Femur (tissue), 1 donor: ENCODE data around the gene PKMYT1.
"Not testable (repeated sequence)": the region's sequence is repeated elsewhere in the genome, so short reads cannot be mapped to it uniquely, and the experiment has no call there.

Experiments
- DNase-seq: peaks from one replicate; pipeline ENCODE4 v3.0.0-alpha.2; 2017

Gene PKMYT1

GRCh38 chr16:2955779-2956578 lies 24.3 kb downstream of the PKMYT1 start:
- DNase-seq = peak; percentile 45

GRCh38 chr16:2955438-2955778 lies 24.8 kb downstream of the PKMYT1 start:
- DNase-seq = no peak

GRCh38 chr16:2954656-2955381 lies 25.4 kb downstream of the PKMYT1 start:
- no peak for DNase-seq

GRCh38 chr16:2953706-2954627 lies 26.3 kb downstream of the PKMYT1 start:
- peak; percentile 36 for DNase-seq

GRCh38 chr16:2952679-2953078 lies 27.6 kb downstream of the PKMYT1 start:
- DNase-seq = no peak

- DNase-seq = no peak
Measured at GRCh38 chr16:2950773-2951172, 29.5 kb downstream of the PKMYT1 start.

- no peak for DNase-seq
Measured at GRCh38 chr16:2950353-2950724, 29.9 kb downstream of the PKMYT1 start.

- no peak for DNase-seq
Measured at GRCh38 chr16:2949705-2950352, 30.4 kb downstream of the PKMYT1 start.

GRCh38 chr16:2948807-2949704 lies 31.2 kb downstream of the PKMYT1 start:
- DNase-seq = no peak

- DNase-seq = no peak
Measured at GRCh38 chr16:2946649-2947048, 33.6 kb downstream of the PKMYT1 start.

- DNase-seq = not testable (repeated sequence)
Measured at GRCh38 chr16:2943716-2944115, 36.5 kb downstream of the PKMYT1 start.

- DNase-seq = no peak
Measured at GRCh38 chr16:2942045-2942444, 38.2 kb downstream of the PKMYT1 start.

- no peak for DNase-seq
Measured at GRCh38 chr16:2939968-2940367, 40.3 kb downstream of the PKMYT1 start.

GRCh38 chr16:2938206-2938605 lies 42.0 kb downstream of the PKMYT1 start:
- no peak for DNase-seq

GRCh38 chr16:2937170-2937569 lies 43.1 kb downstream of the PKMYT1 start:
- no peak for DNase-seq

- no peak for DNase-seq
Measured at GRCh38 chr16:2936436-2937011, 43.7 kb downstream of the PKMYT1 start.

- DNase-seq = no peak
Measured at GRCh38 chr16:2934450-2934849, 45.8 kb downstream of the PKMYT1 start.

GRCh38 chr16:2933701-2934100 lies 46.5 kb downstream of the PKMYT1 start:
- no peak for DNase-seq

- DNase-seq = no peak
Measured at GRCh38 chr16:2933136-2933535, 47.1 kb downstream of the PKMYT1 start.

- not testable (repeated sequence) for DNase-seq
Measured at GRCh38 chr16:2931231-2931914, 48.9 kb downstream of the PKMYT1 start.

GRCh38 chr16:2930236-2930635 lies 50.0 kb downstream of the PKMYT1 start:
- DNase-seq = no peak
